ENCODE data around the gene LIN52. TPM values are rescaled to one million over a fixed set of nuclear protein-coding genes. Genes with fewer than 3 reads are reported as not detected.
"Not testable (repeated sequence)": the region's sequence is repeated elsewhere in the genome, so short reads cannot be mapped to it uniquely, and the experiment has no call there.

Gene LIN52
- total RNA-seq, 2 experiments from 2014 or later = 5.4 to 6.8 TPM

- H3K4me1 ChIP-seq (ENCODE audit: insufficient read depth, low read length); H3K9me3 Mint-ChIP-seq; H3K4me1 Mint-ChIP-seq (ENCODE audit: low read depth); H3K4me3 ChIP-seq (ENCODE audit: low read length); H3K27ac Mint-ChIP-seq; H3K9me3 ChIP-seq (ENCODE audit: control insufficient read depth in 1 of 2, insufficient read depth in 1 of 2, low read length in 2 of 2); POLR2A ChIA-PET; H3K27me3 Mint-ChIP-seq; H3K27ac ChIP-seq (ENCODE audit: low read depth in 1 of 2, low read length in 2 of 2); H3K4me3 Mint-ChIP-seq; H3K27me3 ChIP-seq (ENCODE audit: control insufficient read depth in 1 of 2, insufficient read depth in 2 of 2, low read length in 2 of 2): not testable (repeated sequence)
- TF ChIP-seq CTCF (IDR thresholded peaks at IDR 0.05) = peak; percentile 64
- peaks cover 29% of the 10 kb centered on the region for H3K36me3 Mint-ChIP-seq (ENCODE audit: low read depth)
- CTCF ChIA-PET = interaction anchor here (1.0 kb wide), 1 partner anchor 145 kb away, joined by 4 read pairs; no protein-coding TSS in a partner anchor
- intact Hi-C loops (cut with DNase I, micrococcal nuclease) = loop anchor here (1.0 kb wide), 1 partner anchor 140 kb away; no protein-coding TSS in a partner anchor
- ATAC-seq (ENCODE audit: poor library complexity) = peak; percentile 51
- peaks cover 19% of the 10 kb centered on the region for H3K36me3 ChIP-seq (ENCODE audit: insufficient read depth, low read length)
- peak in 3 of 14 experiments; percentile 52 to 68 (median 61) for DNase-seq
These were observed 26.9 kb downstream of the LIN52 start for GRCh38 chr14:74111395-74112216.

GRCh38 chr14:74125487-74125886 lies 40.7 kb downstream of the LIN52 start:
- H3K4me1 ChIP-seq (ENCODE audit: insufficient read depth, low read length); ATAC-seq (ENCODE audit: poor library complexity); H3K36me3 ChIP-seq (ENCODE audit: insufficient read depth, low read length); H3K27ac ChIP-seq (ENCODE audit: low read depth in 1 of 2, low read length in 2 of 2); H3K4me3 Mint-ChIP-seq; H3K4me3 ChIP-seq (ENCODE audit: low read length); H3K27ac Mint-ChIP-seq; H3K9me3 ChIP-seq (ENCODE audit: control insufficient read depth in 1 of 2, insufficient read depth in 1 of 2, low read length in 2 of 2); DNase-seq; intact Hi-C loops (cut with DNase I, micrococcal nuclease); CTCF ChIA-PET; H3K27me3 Mint-ChIP-seq; POLR2A ChIA-PET; H3K27me3 ChIP-seq (ENCODE audit: control insufficient read depth in 1 of 2, insufficient read depth in 2 of 2, low read length in 2 of 2); H3K9me3 Mint-ChIP-seq; H3K4me1 Mint-ChIP-seq (ENCODE audit: low read depth): not testable (repeated sequence)
- H3K36me3 Mint-ChIP-seq (ENCODE audit: low read depth) = peaks cover 17% of the 10 kb centered on the region

GRCh38 chr14:74126315-74127013 lies 41.7 kb downstream of the LIN52 start:
- intact Hi-C loops (cut with DNase I, micrococcal nuclease) = no loop called here

More at GRCh38 chr14:74126315-74127013, 41.7 kb downstream of the LIN52 start:
- Histone ChIP-seq H3K4me1 (ENCODE audit: insufficient read depth, low read length) (no peaks in the 10 kb centered on the region), H3K27me3 (ENCODE audit: control insufficient read depth in 1 of 2, insufficient read depth in 2 of 2, low read length in 2 of 2) (no peaks in the 10 kb centered on the region), H3K9me3 (ENCODE audit: control insufficient read depth in 1 of 2, insufficient read depth in 1 of 2, low read length in 2 of 2) (no peaks in the 10 kb centered on the region), H3K36me3 (ENCODE audit: insufficient read depth, low read length) (no peaks in the 10 kb centered on the region), H3K27ac (ENCODE audit: low read depth in 1 of 2, low read length in 2 of 2) (no peak overlapping the region), H3K4me3 (ENCODE audit: low read length) (no peak overlapping the region)
- ChIA-PET CTCF (no interaction called here), POLR2A (no interaction called here)
- Mint-ChIP-seq H3K9me3 (no peaks in the 10 kb centered on the region), H3K27ac (no peak overlapping the region), H3K4me1 (ENCODE audit: low read depth) (no peaks in the 10 kb centered on the region), H3K36me3 (ENCODE audit: low read depth) (peaks cover 10% of the 10 kb centered on the region), H3K27me3 (no peaks in the 10 kb centered on the region), H3K4me3 (no peak overlapping the region)
- DNase-seq (no peak), ATAC-seq (ENCODE audit: poor library complexity) (no peak)
- no peak for TF ChIP-seq CTCF (IDR thresholded peaks at IDR 0.05)

All from CD4-positive, alpha-beta T cell (primary cell).